Effector CD4-positive, alpha-beta T cell (primary cell): ENCODE results near the gene ZNF90.
"Not testable (repeated sequence)": the region's sequence is repeated elsewhere in the genome, so short reads cannot be mapped to it uniquely, and the experiment has no call there.

Experiments
- DNase-seq: peaks from one replicate; pipeline ENCODE4 v3.0.0-alpha.2; 2020

ZNF90 gene

DNA sequence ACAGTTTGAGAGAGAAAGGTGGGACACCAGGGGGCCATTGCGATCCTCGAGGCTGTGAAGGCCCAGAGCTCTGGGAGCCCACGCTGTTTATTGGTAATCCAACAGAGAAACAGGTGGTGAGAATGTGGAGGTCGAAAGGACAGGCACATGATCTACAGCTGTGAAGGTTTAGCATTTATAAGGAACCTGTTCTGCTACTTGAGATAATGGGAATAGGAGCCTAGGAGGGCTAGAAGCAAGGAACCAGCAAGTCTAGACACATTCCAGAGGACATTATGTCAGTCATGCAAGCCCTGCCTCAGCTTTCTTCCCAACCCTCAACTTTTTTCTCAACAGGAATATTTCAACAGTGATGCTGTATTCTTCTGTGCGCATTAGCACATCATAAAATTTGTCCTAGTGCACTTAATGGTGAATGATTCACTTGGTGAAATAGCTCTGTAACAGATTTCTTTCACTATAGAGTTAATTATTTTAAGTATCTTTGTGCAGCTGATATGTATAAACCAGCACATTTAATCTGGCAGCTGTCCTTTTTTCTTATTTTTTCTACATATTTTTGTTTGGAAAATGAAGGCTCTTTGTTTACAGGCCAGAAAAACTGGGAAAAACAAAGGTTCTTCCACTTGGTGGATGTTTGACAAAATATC is 25.4 kb downstream of the ZNF90 start:
- no peak for DNase-seq

DNA sequence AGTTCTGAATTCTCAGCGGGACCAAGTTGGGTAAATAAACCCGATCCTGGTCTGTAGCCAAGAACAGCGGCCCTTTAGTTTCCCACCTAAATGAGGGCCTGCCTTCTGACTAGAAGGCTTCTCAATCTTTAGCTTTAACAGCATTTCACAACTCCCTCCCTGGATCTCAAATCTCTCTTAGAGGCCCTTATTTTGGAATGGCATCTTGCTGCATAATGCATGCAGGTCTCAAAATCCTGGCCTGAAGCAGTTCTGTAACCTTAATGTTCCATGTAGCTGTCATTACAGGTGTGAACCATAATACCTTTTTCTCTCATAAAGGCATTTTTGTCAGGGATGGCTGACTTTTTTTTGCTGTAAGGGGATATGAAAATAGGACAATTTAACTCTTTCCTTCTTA is 29.5 kb downstream of the ZNF90 start:
- no peak for DNase-seq

- DNase-seq: not testable (repeated sequence)
These were observed 40.5 kb downstream of the ZNF90 start for GRCh38 chr19:20118064-20118839.

- no peak for DNase-seq
These were observed 47.1 kb downstream of the ZNF90 start for GRCh38 chr19:20124879-20125278.

DNA sequence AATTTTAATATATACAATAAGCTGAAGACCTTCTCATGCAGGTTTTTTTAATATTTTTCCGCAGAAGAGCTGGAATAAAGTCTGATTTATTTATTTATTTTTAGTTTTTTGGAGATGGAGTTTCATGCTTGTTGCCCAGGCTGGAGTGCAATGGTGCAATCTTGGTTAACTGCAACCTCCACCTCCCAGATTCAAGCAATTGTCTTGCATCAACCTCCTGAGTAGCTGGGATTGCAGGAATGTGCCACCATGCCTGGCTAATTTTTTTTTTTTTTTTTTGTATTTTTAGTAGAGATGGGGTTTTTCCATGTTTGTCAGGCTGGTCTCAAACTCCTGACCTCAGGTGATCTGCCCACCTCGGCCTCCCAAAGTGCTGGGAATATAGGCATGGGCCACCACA is 55.1 kb downstream of the ZNF90 start:
- DNase-seq: not testable (repeated sequence)

GRCh38 chr19:20137714-20138113 is 59.9 kb downstream of the ZNF90 start:
- not testable (repeated sequence) for DNase-seq

DNA sequence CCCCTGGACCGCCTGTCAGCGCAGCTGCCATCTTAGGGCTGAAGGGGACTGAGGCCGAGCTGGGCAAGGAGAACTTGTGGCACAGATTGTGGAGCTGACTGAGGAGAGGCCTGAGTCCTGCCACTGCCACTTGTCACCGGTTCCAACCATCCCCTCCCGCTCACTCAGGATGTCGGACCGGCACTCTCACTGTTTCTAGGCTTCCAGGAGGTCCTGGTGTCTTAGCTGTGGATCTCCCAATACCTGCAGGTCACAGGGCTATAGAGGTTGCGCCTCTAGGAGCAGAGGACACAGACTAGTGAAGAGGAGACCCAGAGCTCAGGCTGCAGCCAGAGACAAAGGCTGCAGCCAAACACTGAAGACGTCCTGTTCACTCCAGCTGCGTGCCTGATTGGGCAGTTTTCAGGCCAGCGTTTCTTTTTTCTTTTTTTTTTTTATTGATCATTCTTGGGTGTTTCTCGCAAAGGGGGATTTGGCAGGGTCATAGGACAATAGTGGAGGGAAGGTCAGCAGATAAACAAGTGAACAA is 73.9 kb downstream of the ZNF90 start:
- DNase-seq: no peak

DNA sequence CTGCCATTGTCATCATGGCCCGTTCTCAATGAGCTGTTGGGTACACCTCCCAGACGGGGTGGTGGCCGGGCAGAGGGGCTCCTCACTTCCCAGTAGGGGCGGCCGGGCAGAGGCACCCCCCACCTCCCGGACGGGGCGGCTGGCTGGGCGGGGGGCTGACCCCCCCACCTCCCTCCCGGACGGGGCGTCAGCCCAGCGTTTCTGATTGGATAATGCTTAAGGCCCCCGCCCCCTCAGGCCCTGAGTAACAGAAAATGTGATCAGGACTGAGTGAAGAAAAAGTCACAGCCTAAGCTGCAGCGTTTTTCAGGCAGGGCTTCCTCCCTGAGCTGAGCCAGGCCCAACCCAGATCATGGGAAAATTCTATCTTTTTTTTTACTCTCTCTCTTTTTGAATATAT is 74.7 kb downstream of the ZNF90 start:
- DNase-seq: not testable (repeated sequence)

DNA sequence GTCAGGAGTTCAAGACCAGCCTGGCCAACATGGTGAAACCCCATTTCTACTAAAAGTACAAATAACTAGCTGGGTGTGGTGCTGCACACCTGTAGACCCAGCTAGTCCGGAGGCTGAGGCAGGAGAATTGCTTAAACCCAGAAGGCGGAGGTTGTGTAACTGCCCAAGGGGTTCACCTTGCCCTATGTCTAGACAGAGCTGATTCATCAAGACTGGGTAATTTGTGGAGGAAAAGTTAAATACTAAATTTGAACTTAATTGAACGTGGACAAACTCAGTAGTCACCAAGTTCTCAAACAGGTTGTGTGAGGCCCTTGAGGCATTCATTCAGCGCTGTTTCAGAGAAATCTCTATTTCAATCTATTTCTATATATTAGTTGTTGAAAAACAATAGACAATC is 75.5 kb downstream of the ZNF90 start:
- no peak for DNase-seq

DNA sequence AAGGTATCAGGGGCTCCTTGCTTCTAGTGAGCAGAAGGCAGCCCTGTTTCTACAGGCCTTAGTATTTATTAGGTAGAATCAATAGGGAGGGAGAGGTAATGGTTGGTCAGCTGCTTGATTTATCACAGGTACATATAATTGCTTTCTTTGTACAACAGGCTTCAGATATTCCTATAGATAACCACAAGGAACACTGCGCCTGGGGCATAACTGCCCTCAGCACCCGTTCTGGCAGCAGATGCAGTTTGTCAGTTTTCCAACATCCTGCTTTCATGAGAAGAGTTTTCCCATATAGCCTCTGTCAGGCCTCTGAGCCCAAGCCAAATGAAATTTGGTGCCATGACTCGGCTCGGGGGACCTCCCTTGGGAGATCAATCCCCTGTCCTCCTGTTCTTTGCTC is 76.8 kb downstream of the ZNF90 start:
- DNase-seq: no peak

- peak; percentile 4 for DNase-seq
These were observed 85.0 kb downstream of the ZNF90 start for GRCh38 chr19:20162821-20163220.

DNA sequence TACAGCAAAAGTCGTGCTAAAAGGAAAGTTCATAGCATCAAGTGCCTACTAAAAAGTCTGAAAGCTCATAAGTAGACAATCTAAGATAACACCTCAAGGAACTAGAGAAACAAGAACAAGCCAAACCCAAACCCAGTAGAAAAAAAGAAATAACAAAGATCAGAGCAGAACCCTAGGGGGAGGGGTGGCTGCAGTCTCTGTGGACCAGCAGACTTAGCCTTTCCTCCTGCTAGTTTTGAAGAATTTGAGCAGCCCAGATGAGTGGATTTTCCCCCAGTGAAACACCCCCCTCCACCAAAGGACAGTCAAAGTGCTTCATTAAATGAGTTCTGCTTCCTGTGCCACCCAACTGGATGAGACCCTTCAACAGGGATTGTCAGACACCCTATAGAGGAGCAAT is 86.7 kb downstream of the ZNF90 start:
- no peak for DNase-seq

DNA sequence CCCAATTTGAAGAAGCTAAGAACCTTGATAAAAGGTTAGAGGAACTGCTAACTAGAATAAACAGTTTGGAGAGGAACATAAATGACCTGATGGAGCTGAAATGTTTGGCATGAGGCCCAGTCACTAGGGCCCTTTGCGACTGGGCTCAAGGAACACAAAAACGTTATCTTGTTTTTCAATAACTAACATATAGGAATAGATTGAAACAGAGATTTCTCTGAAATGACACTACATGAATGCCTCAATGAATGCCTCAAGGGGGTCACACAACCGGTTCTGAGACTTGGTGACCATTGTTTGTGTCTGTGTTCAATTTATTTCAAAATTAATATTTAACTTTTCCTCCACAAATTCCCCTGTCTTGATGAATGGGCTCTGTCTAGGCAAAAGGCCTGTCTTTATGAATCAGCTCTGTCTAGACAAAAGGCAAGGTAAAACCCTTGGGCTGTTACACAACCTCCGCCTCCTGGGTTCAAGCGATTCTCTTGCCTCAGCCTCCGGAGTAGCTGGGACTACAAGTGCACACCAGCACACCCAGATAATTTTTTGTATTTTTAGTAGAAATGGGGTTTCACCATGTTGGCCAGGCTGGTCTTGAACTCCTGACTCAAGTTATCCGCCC is 88.3 kb downstream of the ZNF90 start:
- no peak for DNase-seq

DNA sequence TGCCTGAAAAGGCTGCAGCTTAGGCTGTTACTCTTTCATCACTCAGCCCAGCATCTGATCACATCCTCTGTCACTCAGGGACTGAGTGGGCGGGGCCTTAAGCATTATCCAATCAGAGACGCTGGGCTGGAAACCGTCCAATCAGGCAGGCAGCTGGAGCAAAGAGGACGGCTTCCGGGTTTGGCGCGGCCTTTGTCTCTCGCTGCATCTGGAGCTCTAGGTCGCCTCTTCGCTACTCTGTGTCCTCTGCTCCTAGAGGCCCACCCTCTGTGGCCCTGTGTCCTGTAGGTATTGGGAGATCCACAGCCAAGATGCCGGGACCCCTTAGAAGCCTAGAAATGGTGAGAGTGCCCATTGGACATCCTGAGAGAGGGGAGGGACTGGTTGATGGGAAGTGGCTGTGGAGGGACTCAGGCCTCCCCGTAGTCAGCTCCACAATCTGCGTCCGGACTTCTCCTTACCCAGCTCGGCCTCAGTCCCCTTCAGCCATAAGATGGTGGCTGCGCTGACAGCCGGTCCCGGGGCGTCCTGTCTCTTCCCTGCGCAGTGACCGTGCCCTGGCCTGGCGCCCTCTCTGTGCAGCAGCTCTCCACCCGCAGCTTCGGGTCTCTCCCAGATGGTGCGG is 89.3 kb downstream of the ZNF90 start, which contains the start of gene ZNF486:
TSS of gene ZNF486 (plus strand) at position 195 of the 625 bp plus-strand sequence. CDS start at position 312, 117 bp downstream.
- DNase-seq: peak; percentile 90

DNA sequence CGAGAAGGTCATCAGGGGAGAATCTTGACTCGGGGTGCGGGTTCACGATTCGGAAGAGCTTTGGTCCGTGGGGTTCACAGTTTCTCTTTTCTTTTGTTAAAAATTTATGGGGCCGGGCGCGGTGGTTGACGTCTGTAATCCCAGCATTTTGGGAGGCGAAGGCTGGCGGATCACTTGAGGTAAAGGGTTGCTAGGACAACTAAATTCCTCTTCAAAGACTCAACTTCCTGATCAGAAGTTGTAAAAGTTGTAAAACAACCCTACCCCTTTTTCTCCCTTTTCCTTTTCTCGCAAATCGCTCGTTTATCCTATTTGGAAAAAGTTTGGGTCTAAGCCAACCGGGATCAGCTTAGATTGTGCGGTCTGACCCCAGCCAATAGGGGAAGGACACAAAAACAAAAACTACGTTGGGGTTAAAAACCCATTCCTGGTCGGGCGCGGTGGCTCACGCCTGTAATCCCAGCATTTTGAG is 89.9 kb downstream of the ZNF90 start:
- DNase-seq: no peak
